ENCODE data around the gene LTBP3.

- TF ChIP-seq CTCF (conservative IDR thresholded peaks at IDR 0.05; ENCODE audit: low read length) (no peak), EZH2phosphoT487 (IDR thresholded peaks at IDR 0.05; ENCODE audit: borderline replicate concordance) (no peak)
Measured at GRCh38 chr11:65547446-65548125, 10.6 kb downstream of the LTBP3 start.
